ENCODE data around the gene MYO5A.

- TF ChIP-seq POLR2AphosphoS5 (IDR thresholded peaks at IDR 0.05) = no peak
- TF ChIP-seq, protein P1, sequence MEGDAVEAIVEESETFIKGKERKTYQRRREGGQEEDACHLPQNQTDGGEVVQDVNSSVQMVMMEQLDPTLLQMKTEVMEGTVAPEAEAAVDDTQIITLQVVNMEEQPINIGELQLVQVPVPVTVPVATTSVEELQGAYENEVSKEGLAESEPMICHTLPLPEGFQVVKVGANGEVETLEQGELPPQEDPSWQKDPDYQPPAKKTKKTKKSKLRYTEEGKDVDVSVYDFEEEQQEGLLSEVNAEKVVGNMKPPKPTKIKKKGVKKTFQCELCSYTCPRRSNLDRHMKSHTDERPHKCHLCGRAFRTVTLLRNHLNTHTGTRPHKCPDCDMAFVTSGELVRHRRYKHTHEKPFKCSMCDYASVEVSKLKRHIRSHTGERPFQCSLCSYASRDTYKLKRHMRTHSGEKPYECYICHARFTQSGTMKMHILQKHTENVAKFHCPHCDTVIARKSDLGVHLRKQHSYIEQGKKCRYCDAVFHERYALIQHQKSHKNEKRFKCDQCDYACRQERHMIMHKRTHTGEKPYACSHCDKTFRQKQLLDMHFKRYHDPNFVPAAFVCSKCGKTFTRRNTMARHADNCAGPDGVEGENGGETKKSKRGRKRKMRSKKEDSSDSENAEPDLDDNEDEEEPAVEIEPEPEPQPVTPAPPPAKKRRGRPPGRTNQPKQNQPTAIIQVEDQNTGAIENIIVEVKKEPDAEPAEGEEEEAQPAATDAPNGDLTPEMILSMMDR (IDR thresholded peaks at IDR 0.05) = no peak
Observed at GRCh38 chr15:52502608-52503007, 26.1 kb downstream of the MYO5A start.
